ENCODE results near the gene APOC4. TPM values are rescaled to one million over a fixed set of nuclear protein-coding genes. Genes with fewer than 3 reads are reported as not detected.

Gene APOC4
- polyA plus RNA-seq, 1 of the 3 experiments (the other 2 are of a cell fraction), result not detected

DNA sequence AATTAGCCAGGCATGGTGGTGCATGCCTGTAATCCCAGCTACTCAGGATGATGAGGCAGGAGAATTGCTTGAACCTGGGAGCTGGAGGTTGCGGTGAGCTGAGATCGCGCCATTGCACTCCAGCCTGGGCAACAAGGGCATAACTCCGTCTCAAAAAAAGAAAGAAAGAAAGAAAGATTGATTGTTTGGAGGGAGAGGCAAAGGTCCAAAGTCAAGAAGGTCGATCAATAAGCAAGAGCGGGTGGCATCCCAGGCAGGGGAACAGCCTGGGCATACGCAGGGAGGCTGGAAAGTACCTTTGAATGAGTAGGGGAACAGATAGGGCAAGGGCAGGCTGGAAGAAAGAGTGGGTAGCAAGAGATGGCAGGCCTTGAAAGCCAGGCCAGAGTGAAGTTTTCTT is 11.9 kb upstream of the APOC4 start:
- Histone ChIP-seq H3K9me3 (no peaks in the 10 kb centered on the region), H3K4me3 (ENCODE audit: low read depth in 2 of 2, low read length in 1 of 2) (no peak overlapping the region), H3K27me3 (ENCODE audit: insufficient read depth) (0 out of 2 replicates have a peak, but pooled peaks cover 14% of the 10 kb centered on the region), H2AFZ (ENCODE audit: low read depth) (no peak overlapping the region), H3K4me1 (ENCODE audit: control insufficient read depth in 1 of 2, insufficient read depth in 2 of 2, low read depth in 1 of 2, low read length in 1 of 2) (no peaks in the 10 kb centered on the region; a peak in 1 of 4 replicates), H3K9me2 (no peaks in the 10 kb centered on the region), H3K36me3 (replicated peaks in 1 of 2; ENCODE audit: control insufficient read depth in 1 of 2, insufficient read depth in 2 of 2, low read length in 1 of 2) (no peaks in the 10 kb centered on the region), H3F3A (replicated peaks; ENCODE audit: insufficient read depth) (no peaks in the 10 kb centered on the region), H3K4me2 (no peak overlapping the region), H4K20me1 (ENCODE audit: insufficient read depth) (no peaks in the 10 kb centered on the region), H3K79me2 (ENCODE audit: insufficient read depth) (no peaks in the 10 kb centered on the region), H3K9ac (no peak overlapping the region), H3K27ac (ENCODE audit: low read depth in 2 of 2, low read length in 1 of 2) (no peak overlapping the region)
- 70% methylated on average over 7 of the region's 7 CpGs for WGBS (ENCODE audit: low lambda C conversion rate)
- POLR2A ChIA-PET, result no interaction called here
- CTCF ChIA-PET, result no interaction called here
- no peak for DNase-seq
- TF ChIP-seq GABPA (IDR thresholded peaks at IDR 0.05; ENCODE audit: low read depth), result no peak
- TF ChIP-seq, protein P1, sequence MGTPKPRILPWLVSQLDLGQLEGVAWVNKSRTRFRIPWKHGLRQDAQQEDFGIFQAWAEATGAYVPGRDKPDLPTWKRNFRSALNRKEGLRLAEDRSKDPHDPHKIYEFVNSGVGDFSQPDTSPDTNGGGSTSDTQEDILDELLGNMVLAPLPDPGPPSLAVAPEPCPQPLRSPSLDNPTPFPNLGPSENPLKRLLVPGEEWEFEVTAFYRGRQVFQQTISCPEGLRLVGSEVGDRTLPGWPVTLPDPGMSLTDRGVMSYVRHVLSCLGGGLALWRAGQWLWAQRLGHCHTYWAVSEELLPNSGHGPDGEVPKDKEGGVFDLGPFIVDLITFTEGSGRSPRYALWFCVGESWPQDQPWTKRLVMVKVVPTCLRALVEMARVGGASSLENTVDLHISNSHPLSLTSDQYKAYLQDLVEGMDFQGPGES (IDR thresholded peaks at IDR 0.05; ENCODE audit: low read depth, low read length), result no peak
- TF ChIP-seq, protein P2, sequence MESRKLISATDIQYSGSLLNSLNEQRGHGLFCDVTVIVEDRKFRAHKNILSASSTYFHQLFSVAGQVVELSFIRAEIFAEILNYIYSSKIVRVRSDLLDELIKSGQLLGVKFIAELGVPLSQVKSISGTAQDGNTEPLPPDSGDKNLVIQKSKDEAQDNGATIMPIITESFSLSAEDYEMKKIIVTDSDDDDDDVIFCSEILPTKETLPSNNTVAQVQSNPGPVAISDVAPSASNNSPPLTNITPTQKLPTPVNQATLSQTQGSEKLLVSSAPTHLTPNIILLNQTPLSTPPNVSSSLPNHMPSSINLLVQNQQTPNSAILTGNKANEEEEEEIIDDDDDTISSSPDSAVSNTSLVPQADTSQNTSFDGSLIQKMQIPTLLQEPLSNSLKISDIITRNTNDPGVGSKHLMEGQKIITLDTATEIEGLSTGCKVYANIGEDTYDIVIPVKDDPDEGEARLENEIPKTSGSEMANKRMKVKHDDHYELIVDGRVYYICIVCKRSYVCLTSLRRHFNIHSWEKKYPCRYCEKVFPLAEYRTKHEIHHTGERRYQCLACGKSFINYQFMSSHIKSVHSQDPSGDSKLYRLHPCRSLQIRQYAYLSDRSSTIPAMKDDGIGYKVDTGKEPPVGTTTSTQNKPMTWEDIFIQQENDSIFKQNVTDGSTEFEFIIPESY (IDR thresholded peaks at IDR 0.05; ENCODE audit: borderline replicate concordance, low read depth), result no peak

DNA sequence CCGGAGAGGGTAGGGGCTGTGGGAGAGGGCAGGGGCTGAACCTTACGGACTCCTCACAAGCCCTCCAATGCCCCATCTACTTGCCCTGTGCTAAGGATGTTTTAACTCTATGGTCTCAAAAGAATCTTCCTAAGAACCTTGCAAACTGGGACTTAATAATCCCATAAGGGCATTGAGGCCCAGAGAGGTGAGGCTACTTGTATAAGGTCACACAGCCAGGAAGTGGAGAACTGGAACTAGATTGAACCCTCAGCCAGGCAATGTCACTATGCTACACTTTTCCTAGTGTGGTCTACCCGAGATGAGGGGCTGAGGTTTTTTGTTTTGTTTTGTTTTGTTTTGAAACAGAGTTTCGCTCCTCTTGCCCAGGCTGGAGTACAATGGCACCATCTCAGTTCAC is 10.5 kb upstream of the APOC4 start:
- POLR2A ChIA-PET, result no interaction called here
- WGBS (ENCODE audit: low lambda C conversion rate), result 45% methylated on average over 4 of the region's 4 CpGs

More for the DNA sequence above, 10.5 kb upstream of the APOC4 start:
- H3K27ac ChIP-seq (ENCODE audit: low read depth in 2 of 2, low read length in 1 of 2), result no peak overlapping the region
- H3K79me2 ChIP-seq (ENCODE audit: insufficient read depth), result no peaks in the 10 kb centered on the region
- CTCF ChIA-PET, result interaction anchor here (1.1 kb wide), 1 partner anchor 21 kb away, joined by 3 read pairs; no protein-coding TSS in a partner anchor
- TF ChIP-seq, protein P3, sequence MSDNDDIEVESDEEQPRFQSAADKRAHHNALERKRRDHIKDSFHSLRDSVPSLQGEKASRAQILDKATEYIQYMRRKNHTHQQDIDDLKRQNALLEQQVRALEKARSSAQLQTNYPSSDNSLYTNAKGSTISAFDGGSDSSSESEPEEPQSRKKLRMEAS (IDR thresholded peaks at IDR 0.05; ENCODE audit: low read depth), result no peak
- TF ChIP-seq, protein P4, sequence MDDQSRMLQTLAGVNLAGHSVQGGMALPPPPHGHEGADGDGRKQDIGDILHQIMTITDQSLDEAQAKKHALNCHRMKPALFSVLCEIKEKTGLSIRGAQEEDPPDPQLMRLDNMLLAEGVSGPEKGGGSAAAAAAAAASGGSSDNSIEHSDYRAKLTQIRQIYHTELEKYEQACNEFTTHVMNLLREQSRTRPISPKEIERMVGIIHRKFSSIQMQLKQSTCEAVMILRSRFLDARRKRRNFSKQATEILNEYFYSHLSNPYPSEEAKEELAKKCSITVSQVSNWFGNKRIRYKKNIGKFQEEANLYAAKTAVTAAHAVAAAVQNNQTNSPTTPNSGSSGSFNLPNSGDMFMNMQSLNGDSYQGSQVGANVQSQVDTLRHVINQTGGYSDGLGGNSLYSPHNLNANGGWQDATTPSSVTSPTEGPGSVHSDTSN (IDR thresholded peaks at IDR 0.05), result no peak
- TF ChIP-seq MXI1 (IDR thresholded peaks at IDR 0.05; ENCODE audit: low read depth, low read length) (no peak), CHD2 (IDR thresholded peaks at IDR 0.05; ENCODE audit: low read length, partially characterized antibody) (no peak), FOSL2 (IDR thresholded peaks at IDR 0.05; ENCODE audit: borderline replicate concordance, low read depth) (no peak), NFIC (IDR thresholded peaks at IDR 0.05; ENCODE audit: borderline replicate concordance) (no peak), RXRA (IDR thresholded peaks at IDR 0.05; ENCODE audit: borderline replicate concordance, low read depth) (no peak), GATA2 (CRISPR knock-in tag; IDR thresholded peaks at IDR 0.05) (no peak), EP300 (IDR thresholded peaks at IDR 0.05; ENCODE audit: borderline replicate concordance in 1 of 2, low read depth in 1 of 2, low read length in 1 of 2) (no peak), JUND (IDR thresholded peaks at IDR 0.05) (no peak), TEAD4 (IDR thresholded peaks at IDR 0.05; ENCODE audit: borderline replicate concordance, insufficient read depth) (no peak), MEF2A (IDR thresholded peaks at IDR 0.05; ENCODE audit: borderline replicate concordance, low read depth) (no peak), ELF1 (IDR thresholded peaks at IDR 0.05) (no peak), FOXJ3 (CRISPR knock-in tag; IDR thresholded peaks at IDR 0.05) (no peak), SIN3A (IDR thresholded peaks at IDR 0.05; ENCODE audit: borderline replicate concordance, low read depth, low read length) (no peak)
- TF ChIP-seq, protein P5, sequence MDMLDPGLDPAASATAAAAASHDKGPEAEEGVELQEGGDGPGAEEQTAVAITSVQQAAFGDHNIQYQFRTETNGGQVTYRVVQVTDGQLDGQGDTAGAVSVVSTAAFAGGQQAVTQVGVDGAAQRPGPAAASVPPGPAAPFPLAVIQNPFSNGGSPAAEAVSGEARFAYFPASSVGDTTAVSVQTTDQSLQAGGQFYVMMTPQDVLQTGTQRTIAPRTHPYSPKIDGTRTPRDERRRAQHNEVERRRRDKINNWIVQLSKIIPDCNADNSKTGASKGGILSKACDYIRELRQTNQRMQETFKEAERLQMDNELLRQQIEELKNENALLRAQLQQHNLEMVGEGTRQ (IDR thresholded peaks at IDR 0.05; ENCODE audit: borderline replicate concordance, low read depth, low read length), result no peak
- TF ChIP-seq, protein P2 (IDR thresholded peaks at IDR 0.05; ENCODE audit: borderline replicate concordance, low read depth), result no peak
- no peaks in the 10 kb centered on the region for H3K36me3 ChIP-seq (replicated peaks in 1 of 2; ENCODE audit: control insufficient read depth in 1 of 2, insufficient read depth in 2 of 2, low read length in 1 of 2)
- no peaks in the 10 kb centered on the region for H3F3A ChIP-seq (replicated peaks; ENCODE audit: insufficient read depth)
- H3K9me2 ChIP-seq, result no peaks in the 10 kb centered on the region
- H4K20me1 ChIP-seq (ENCODE audit: insufficient read depth), result no peaks in the 10 kb centered on the region
- H3K4me3 ChIP-seq (ENCODE audit: low read depth in 2 of 2, low read length in 1 of 2), result no peak overlapping the region
- 0 out of 2 replicates have a peak, but pooled peaks cover 14% of the 10 kb centered on the region for H3K27me3 ChIP-seq (ENCODE audit: insufficient read depth)
- H3K9me3 ChIP-seq, result no peaks in the 10 kb centered on the region
- no peak overlapping the region for H3K4me2 ChIP-seq
- H3K4me1 ChIP-seq (ENCODE audit: control insufficient read depth in 1 of 2, insufficient read depth in 2 of 2, low read depth in 1 of 2, low read length in 1 of 2), result no peaks in the 10 kb centered on the region; a peak in 1 of 4 replicates
- H3K9ac ChIP-seq, result no peak overlapping the region
- H2AFZ ChIP-seq (ENCODE audit: low read depth), result no peak overlapping the region
- DNase-seq, result peak; percentile 5

All from SK-N-SH (cell line).